GM18505 (cell line): ENCODE results near the gene PDF.

Experiments
- ATAC-seq: cut with Tn5 transposase; IDR thresholded peaks from one replicate; pipeline ENCODE4 v1.9.1; 2021; ENCODE audit not compliant: unreplicated experiment
- POLR2A ChIP-seq: IDR thresholded peaks from 4 replicates; pipeline ENCODE4 v1.6.1; 2011; ENCODE audit warnings: borderline replicate concordance; ENCODE audit not compliant: insufficient read depth, insufficient read length; ENCODE audit errors: extremely low read depth

PDF gene

DNA sequence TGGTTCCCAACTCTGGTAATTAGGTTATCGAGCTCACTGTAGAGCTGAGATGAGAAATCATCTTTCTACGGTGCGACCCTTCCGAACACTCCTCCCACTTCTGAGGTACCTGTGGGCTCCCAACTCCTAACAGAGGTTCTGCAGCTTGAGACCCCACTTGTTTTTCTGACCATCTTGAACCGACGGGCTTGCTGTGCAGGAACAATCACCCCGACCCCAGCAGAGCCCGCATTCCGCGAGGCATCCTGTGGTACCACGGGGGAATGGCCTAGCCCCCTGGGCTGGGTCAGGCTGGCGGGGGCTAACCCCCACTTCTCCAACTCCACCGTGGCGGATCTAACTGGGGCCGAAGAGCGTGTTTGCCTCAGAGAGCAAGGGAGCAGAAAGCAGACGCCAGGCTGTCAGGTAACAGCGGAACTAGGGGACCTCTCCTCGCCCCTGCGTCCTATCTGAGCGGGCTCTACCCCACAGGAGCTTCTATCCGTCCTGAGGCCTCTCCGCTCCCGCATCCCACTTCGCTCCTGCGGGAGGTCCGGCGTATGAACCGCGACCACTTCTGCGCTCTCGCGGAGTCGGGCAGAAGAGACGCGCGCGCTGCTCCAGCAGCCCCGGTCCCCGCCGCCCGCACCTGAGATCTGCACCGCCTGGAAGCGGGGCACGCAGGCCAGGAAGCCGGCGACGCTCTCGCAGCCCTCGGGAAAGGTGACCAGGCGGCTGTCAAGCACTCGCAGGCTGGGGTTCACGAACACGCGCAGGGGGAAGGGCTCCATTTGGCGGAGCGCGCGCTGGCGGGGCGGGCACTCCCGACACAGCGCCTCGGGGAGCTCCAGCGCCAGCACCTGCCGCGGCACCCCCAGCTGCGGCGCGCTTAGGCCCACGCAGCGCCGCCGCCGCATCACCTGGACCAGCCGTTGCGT lies 761 bp downstream of the PDF start:
- TF ChIP-seq POLR2A, result no peak
- peak; percentile 40 for ATAC-seq

DNA sequence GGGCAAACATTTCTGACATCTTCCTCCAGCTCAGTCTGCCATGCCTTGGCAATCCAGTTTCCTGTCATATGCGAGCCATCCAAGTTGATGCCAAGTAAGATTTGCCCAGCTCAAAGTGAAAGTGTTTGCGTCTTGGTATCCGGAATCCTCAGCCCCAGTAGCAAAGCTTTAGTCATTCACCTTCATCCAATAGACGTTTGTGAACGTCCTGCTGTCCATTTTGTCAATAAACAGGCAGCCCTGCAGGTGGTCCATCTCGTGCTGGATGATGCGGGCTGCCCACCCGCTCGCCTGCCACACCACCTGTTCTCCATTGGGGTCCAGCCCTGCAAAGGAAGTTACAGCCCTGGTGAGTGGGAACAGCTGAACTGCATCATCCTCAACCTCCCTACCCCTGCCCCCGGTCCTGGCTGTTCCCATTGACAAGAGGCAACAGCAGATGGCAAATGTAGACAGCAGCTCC lies 1.5 kb downstream of the PDF start:
- no peak for TF ChIP-seq POLR2A
- ATAC-seq, result no peak

DNA sequence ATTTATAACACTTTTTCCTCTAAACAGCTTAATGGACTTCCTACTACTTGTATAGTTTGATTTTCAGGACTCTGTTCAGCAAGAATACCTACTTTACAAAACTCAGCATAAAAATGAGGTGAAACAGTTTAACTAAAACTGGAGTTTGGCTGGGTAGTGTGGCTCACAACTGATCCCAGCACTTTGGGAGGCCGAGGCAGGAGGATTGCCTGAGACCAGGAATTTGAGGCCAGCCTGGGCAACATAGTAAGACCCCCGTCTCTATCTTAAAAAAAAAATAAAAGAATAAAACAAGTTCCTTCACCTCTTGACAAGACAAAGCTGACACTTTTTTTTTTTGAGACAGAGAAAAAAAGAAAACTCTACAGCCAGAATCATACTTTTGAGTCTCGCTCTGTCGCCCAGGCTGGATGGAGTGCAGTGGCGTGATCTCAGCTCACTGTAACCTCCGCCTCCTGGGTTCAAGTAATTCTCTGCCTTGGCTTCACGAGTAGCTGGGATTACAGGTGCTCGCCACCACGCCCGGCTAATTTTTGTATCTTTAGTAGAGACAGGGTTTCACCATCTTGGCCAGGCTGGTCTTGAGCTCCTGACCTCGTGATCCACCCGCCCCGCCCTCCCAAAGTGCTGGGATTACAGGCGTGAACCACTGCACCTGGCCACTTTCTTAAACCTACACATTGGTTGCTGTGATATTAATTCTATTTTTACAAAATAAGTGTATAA lies 2.6 kb downstream of the PDF start:
- TF ChIP-seq POLR2A, result no peak
- ATAC-seq, result no peak

DNA sequence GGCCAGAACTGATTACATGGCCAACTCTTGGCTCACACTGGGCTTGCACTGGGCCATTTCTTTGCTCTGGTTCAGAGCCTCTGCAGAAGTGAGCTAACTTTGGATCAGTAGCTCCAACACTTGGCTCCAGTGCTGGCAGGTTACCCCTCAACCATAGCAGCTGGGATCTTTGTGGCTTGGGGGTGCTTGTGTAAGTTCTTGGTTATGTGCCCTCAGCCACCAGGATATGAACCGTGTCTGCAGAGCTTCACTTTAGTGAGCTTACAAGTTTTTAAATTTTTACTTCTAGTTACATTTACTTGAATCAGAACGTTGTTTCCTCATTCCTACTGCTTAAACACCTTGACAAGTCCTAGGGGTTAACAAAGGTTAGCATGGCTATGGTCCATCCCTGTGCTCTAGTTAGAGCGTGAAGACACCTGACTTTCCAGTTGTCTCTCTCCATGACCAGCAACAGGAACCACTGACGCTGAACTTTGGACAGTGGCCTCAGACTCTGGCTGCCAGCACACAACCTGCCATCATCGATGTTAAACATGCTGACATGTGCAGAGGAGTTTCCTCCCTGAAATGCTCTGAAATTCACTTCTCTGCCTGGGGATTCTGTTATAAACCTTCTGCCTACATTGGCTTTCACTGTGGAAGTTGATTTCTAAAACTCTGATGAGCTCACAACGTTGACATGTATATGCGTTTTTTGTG lies 4.1 kb downstream of the PDF start:
- TF ChIP-seq POLR2A, result no peak

DNA sequence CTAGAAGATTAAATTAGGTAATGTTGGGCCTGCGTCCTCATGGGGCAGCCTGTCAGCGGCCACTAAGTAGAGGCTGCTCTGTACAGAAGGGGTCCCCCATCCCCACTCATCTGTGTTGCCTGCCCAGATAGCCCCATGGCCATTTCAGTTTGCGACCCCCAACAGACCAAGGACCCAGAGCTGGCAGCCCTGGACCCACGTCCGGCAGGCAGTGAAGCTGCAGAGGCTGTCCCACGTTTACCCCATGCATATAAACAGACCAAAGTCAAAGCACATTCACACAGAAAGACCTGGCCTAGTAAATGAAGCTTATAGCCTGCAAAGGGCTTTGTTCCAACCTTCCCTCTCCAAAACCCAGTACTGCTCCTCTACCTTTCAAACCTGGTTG lies 4.6 kb downstream of the PDF start:
- ATAC-seq, result no peak
- TF ChIP-seq POLR2A, result no peak

More for the DNA sequence above, 4.1 kb downstream of the PDF start:
- ATAC-seq, result no peak

GRCh38 chr16:69324585-69325253 lies 5.7 kb downstream of the PDF start:
- ATAC-seq, result no peak
- no peak for TF ChIP-seq POLR2A

DNA sequence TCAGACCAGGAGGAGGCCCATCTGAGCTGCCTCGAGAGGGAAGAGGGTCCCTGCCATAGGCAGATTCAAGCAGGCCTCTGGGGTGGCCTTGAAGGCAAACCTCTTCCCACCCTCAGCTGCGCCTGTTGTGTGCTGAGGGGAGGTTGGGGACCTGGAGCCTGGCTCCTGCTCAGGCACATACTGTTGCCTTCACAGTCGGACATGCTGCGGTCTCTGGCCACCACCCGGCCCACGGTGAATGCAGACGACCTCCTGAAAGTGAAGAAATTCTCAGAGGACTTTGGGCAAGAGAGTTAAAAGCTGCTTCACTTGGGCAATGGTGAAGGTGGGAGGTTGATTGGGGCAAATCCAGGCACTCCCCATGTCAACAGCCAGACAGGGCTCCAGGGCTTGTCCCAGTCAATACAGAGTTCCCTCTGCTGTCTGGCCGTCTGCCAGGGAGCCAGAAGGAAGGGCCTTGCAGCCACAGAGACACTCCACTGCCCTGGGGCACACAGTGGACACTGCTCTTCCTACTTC lies 6.3 kb downstream of the PDF start:
- no peak for ATAC-seq
- TF ChIP-seq POLR2A, result peak; percentile 27

DNA sequence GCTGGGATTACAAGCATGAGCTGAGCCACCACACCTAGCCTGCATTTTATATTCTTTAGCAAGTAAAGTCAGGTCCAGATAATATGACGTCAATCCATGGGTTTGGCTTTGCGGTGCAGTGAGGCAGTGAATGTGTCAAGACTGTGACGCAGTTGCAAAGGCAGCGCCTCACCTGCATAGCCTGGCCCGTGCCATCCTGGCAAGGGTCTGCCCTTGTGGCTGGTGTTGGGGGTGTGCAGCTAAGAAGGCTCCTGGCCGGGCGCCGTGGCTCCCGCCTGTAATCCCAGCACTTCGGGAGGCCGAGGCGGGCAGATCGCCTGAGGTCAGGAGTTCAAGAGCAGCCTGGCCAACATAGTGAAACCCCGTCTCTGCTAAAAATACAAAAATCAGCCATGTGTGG lies 7.0 kb downstream of the PDF start:
- TF ChIP-seq POLR2A, result no peak
- no peak for ATAC-seq

- ATAC-seq, result no peak
- no peak for TF ChIP-seq POLR2A
Observed at GRCh38 chr16:69322343-69322742, 8.0 kb downstream of the PDF start.

DNA sequence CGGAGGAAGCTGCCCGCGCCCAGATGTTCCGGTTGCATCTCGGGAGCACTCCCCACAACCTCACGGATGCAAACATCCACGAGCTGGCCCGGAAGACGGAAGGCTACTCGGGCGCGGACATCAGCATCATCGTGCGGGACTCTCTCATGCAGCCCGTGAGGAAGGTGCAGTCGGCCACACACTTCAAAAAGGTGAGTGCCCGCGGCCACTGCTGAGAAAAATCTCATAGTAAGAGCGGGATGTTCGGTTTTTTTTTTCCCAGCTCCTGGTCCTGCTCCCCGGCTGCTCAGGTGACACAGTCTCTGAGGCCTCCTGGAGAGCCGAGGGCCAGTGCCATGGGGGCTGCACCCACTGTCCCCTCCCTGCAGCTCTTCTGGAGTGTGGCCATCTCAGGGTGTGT lies 9.3 kb downstream of the PDF start:
- no peak for ATAC-seq
- no peak for TF ChIP-seq POLR2A

- no peak for TF ChIP-seq POLR2A
- no peak for ATAC-seq
Observed at GRCh38 chr16:69320740-69321073, 9.7 kb downstream of the PDF start.

GRCh38 chr16:69319826-69320739 lies 10.3 kb downstream of the PDF start:
- TF ChIP-seq POLR2A, result no peak
- ATAC-seq, result no peak
